ENCODE results near the gene QPRT. TPM values are rescaled to one million over a fixed set of nuclear protein-coding genes. Genes with fewer than 3 reads are reported as not detected.
"Not testable (repeated sequence)": the region's sequence is repeated elsewhere in the genome, so short reads cannot be mapped to it uniquely, and the experiment has no call there.

QPRT gene
- 100 to 1,000 TPM; 171 to 206 (median 173) TPM for polyA plus RNA-seq (ENCODE audit: insufficient read length in 3 of 3)
- long read RNA-seq, donor 1, transcript QPRT-204 (1 exons, 2,199 nt), result minor isoform, 72 of 271 reads
- long read RNA-seq, donor 1, transcript QPRT-202 (4 exons, 2,343 nt), result major isoform, 101 of 271 reads
- long read RNA-seq, donor 1, partial matches to known transcripts, result 82 of 271 reads
- long read RNA-seq, donor 1, other reads (novel, unspliced or antisense), result 14 of 271 reads
- long read RNA-seq, donor 2, transcript QPRT-202 (4 exons, 2,343 nt), result major isoform, 103 of 228 reads
- long read RNA-seq, donor 2, transcript QPRT-204 (1 exons, 2,199 nt), result minor isoform, 57 of 228 reads
- long read RNA-seq, donor 2, partial matches to known transcripts, result 57 of 228 reads
- long read RNA-seq, donor 2, other reads (novel, unspliced or antisense), result 8 of 228 reads
- long read RNA-seq, donor 3, transcript QPRT-204 (1 exons, 2,199 nt), result minor isoform, 58 of 197 reads
- long read RNA-seq, donor 3, transcript QPRT-202 (4 exons, 2,343 nt), result major isoform, 79 of 197 reads
- long read RNA-seq, donor 3, partial matches to known transcripts, result 42 of 197 reads
- long read RNA-seq, donor 3, other reads (novel, unspliced or antisense), result 15 of 197 reads
- long read RNA-seq, donor 4, transcript QPRT-202 (4 exons, 2,343 nt), result major isoform, 105 of 257 reads
- long read RNA-seq, donor 4, transcript QPRT-204 (1 exons, 2,199 nt), result minor isoform, 61 of 257 reads
- long read RNA-seq, donor 4, partial matches to known transcripts, result 73 of 257 reads
- long read RNA-seq, donor 4, other reads (novel, unspliced or antisense), result 16 of 257 reads
- long read RNA-seq, donor 5, transcript QPRT-204 (1 exons, 2,199 nt), result minor isoform, 46 of 115 reads
- long read RNA-seq, donor 5, transcript QPRT-202 (4 exons, 2,343 nt), result major isoform, 55 of 115 reads
- long read RNA-seq, donor 5, partial matches to known transcripts, result 12 of 115 reads
- long read RNA-seq, donor 5, other reads (novel, unspliced or antisense), result 0 of 115 reads
- long read RNA-seq, donor 6, transcript QPRT-202 (4 exons, 2,343 nt), result major isoform, 104 of 167 reads
- long read RNA-seq, donor 6, transcript QPRT-204 (1 exons, 2,199 nt), result minor isoform, 62 of 167 reads
- long read RNA-seq, donor 6, partial matches to known transcripts, result 0 of 167 reads
- long read RNA-seq, donor 6, other reads (novel, unspliced or antisense), result 0 of 167 reads
- long read RNA-seq, donor 7, transcript QPRT-204 (1 exons, 2,199 nt), result major isoform, 127 of 279 reads
- long read RNA-seq, donor 7, transcript QPRT-202 (4 exons, 2,343 nt), result minor isoform, 109 of 279 reads
- long read RNA-seq, donor 7, partial matches to known transcripts, result 31 of 279 reads
- long read RNA-seq, donor 7, other reads (novel, unspliced or antisense), result 9 of 279 reads
- long read RNA-seq, donor 8, transcript QPRT-202 (4 exons, 2,343 nt), result major isoform, 26 of 69 reads
- long read RNA-seq, donor 8, transcript QPRT-204 (1 exons, 2,199 nt), result major isoform, 26 of 69 reads
- long read RNA-seq, donor 8, partial matches to known transcripts, result 16 of 69 reads
- long read RNA-seq, donor 8, other reads (novel, unspliced or antisense), result 0 of 69 reads
- long read RNA-seq, donor 9, transcript QPRT-204 (1 exons, 2,199 nt), result minor isoform, 55 of 247 reads
- long read RNA-seq, donor 9, transcript QPRT-202 (4 exons, 2,343 nt), result major isoform, 97 of 247 reads
- long read RNA-seq, donor 9, partial matches to known transcripts, result 93 of 247 reads
- long read RNA-seq, donor 9, other reads (novel, unspliced or antisense), result 0 of 247 reads
- long read RNA-seq, donor 10, transcript QPRT-204 (1 exons, 2,199 nt), result major isoform, 97 of 258 reads
- long read RNA-seq, donor 10, transcript QPRT-202 (4 exons, 2,343 nt), result minor isoform, 87 of 258 reads
- long read RNA-seq, donor 10, partial matches to known transcripts, result 69 of 258 reads
- long read RNA-seq, donor 10, other reads (novel, unspliced or antisense), result 5 of 258 reads
- long read RNA-seq, donor 11, transcript QPRT-204 (1 exons, 2,199 nt), result major isoform, 62 of 154 reads
- long read RNA-seq, donor 11, transcript QPRT-202 (4 exons, 2,343 nt), result minor isoform, 60 of 154 reads
- long read RNA-seq, donor 11, partial matches to known transcripts, result 24 of 154 reads
- long read RNA-seq, donor 11, other reads (novel, unspliced or antisense), result 6 of 154 reads
- long read RNA-seq, donor 12, transcript QPRT-204 (1 exons, 2,199 nt), result minor isoform, 119 of 396 reads
- long read RNA-seq, donor 12, transcript QPRT-202 (4 exons, 2,343 nt), result major isoform, 152 of 396 reads
- long read RNA-seq, donor 12, partial matches to known transcripts, result 108 of 396 reads
- long read RNA-seq, donor 12, other reads (novel, unspliced or antisense), result 13 of 396 reads
- long read RNA-seq, donor 13, transcript QPRT-204 (1 exons, 2,199 nt), result major isoform, 93 of 160 reads
- long read RNA-seq, donor 13, transcript QPRT-202 (4 exons, 2,343 nt), result minor isoform, 45 of 160 reads
- long read RNA-seq, donor 13, partial matches to known transcripts, result 13 of 160 reads
- long read RNA-seq, donor 13, other reads (novel, unspliced or antisense), result 9 of 160 reads
- long read RNA-seq, donor 14, result 0 reads
- long read RNA-seq, donor 15, result 0 reads
- long read RNA-seq, donor 16, transcript QPRT-202 (4 exons, 2,343 nt), result major isoform, 100 of 231 reads
- long read RNA-seq, donor 16, transcript QPRT-204 (1 exons, 2,199 nt), result minor isoform, 72 of 231 reads
- long read RNA-seq, donor 16, partial matches to known transcripts, result 46 of 231 reads
- long read RNA-seq, donor 16, other reads (novel, unspliced or antisense), result 12 of 231 reads

- peak; percentile 81 for DNase-seq
Observed at GRCh38 chr16:29678691-29679267, at the start of gene QPRT. QPRT (plus strand) TSS chr16:29679180; CDS start chr16:29679198, 18 bp downstream.

GRCh38 chr16:29629318-29629717, 49.7 kb upstream of the QPRT start:
- not testable (repeated sequence) for DNase-seq

GRCh38 chr16:29631658-29632057, 47.3 kb upstream of the QPRT start:
- not testable (repeated sequence) for DNase-seq

DNA sequence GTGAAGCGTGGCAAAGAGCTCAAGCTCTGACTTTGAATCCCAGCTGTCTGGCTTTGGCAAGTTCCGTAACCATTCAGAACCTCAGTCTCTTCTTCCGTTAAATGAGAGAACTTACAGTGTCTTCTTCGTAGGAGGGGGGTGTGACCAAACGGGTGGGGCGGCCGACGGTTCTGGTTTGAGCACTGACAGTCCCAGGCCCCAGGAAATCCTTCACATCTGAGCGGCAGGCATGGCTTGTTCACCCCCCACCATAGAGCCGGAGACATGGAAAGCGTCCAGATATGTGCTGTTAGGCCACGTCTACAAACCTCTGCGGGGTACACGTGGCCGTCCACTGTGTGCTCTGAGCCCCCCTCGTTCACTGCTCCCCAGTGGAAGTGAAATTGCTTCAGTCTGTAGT, 43.1 kb upstream of the QPRT start:
- DNase-seq, result not testable (repeated sequence)

DNA sequence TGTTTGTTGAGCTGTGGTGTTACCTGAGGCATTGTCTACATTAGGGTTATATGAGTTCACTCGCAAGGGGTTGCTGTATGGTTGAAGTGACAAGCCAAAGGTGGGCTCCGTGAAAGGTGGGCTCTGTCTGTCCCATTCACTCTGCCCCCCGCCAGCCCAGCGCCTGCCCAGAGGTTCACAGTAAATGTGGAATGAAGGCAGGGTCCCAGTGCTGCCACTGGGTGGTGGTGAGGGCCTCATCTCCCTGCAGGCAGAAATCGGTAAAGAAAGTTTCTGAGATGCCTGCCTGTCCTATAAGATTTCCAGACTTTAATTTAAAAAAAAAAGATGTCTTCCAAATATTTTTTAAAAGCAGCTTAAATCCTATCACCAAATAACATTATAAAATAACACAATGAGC, 42.6 kb upstream of the QPRT start:
- not testable (repeated sequence) for DNase-seq

DNA sequence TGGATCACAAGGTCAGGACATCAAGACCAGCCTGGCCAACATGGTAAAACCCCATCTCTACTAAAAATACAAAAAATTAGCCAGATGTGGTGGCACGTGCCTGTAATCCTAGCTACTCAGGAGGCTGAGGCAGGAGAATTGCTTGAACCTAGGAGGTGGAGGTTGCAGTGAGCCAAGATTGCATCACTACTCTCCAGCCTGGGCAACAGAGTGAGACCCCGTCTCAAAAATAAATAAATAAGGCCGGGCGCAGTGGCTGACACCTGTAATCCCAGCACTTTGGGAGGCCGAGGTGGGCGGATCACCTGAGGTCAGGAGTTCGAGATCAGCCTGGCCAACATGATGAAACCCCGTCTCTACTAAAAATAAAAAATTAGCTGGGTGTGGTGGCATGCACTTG, 40.2 kb upstream of the QPRT start:
- not testable (repeated sequence) for DNase-seq

DNA sequence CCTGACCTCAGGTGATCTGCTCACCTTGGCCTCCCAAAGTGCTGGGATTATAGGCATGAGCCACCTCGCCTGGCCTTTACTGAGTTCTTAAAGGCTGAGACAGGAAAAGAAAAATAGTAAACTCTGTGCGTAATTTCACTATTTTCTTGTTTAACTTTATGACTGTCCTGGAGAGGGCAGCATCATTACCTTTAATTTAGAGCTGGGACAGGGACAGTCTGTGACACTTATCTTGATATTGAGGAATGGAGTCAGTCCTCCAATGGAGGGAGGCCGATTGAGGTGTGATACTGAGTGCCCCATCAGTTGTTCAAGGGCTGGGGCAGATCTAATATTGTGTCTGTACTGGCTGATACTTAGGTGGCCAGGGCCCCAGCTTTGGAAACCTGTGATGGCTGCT, 37.4 kb upstream of the QPRT start:
- no peak for DNase-seq

- DNase-seq, result no peak
Observed at GRCh38 chr16:29643596-29643995, 35.4 kb upstream of the QPRT start.

DNA sequence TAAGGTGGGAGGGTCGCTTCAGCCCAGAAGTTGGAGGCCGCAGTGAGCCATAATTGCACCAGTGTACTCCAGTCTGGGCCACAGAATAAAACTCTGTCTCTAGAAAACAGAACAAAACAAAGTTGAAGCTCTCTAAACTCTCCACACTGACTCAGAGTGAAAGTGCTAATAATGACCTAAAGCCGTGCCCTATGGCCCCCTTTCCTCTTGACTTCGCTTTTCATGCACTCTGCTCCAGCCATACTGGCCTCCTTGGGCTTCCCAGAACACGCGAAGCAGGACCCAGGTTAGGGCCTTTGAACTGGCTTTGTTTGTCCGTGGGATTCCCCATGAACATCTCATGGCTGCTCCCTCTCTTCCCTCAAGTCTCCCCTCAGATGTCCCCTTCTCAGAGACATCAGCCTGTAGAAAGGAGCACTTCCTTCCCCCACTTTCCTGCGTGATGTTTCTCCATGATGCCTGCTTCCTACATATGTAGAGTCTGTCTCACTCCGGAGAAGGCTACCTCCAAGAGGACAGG, 34.6 kb upstream of the QPRT start:
- DNase-seq, result no peak

DNA sequence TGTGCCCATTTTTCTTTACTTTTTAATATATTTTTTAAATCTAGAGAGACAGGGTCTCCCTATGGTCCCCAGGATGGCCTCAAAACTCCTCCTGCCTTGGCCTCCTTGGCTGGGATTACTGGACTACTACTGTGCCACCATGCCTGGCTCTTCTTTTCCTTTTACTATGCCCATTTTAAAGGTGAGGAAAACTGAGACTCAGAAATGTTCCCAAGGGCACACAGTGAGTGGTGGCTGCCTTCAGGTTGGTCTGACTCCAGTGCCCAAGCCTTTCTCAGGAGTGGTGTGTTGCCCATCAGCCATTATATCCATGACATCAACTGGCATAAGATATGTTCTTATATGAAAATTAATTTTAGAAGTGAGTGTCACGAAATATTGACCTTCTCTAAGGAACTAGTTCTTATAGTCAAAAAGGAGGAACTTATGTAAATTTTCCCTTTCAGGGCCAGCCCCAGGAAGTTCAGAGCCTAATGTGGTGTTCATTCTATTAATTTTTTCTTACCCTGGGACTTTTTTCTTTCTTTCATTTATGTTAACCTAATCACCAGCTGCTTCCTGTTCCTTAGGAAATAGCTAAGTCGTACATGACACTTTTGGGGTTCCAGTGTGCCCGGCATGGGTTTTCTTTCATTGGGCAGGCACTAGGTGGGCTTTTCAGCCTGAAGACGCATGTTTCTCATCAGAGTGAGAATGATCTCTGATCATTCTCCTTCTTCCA, 33.8 kb upstream of the QPRT start:
- DNase-seq, result no peak

DNA sequence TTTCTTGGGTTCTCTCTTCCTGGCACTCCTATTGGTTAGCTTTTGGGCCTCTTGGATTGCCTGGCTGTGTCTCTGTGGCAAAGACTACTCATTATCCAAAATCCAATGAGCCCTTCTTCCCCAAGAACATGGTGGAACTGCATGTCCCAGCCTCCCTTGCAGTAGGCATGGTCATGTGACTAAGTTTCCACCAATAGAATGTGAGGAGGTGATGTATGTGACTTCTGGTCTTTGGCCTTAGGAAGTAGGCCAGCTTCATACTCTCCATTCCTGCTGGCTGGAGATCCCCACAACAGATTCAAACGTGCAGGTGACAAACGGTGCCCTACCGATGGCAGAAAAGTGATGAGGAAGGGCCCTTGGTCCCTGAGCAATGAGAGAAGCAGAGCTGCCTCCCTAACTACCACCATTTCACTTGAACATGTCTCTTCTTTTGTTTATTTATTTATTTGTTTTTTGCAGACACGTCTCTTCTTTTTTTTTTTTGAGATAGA, 33.2 kb upstream of the QPRT start:
- no peak for DNase-seq

DNA sequence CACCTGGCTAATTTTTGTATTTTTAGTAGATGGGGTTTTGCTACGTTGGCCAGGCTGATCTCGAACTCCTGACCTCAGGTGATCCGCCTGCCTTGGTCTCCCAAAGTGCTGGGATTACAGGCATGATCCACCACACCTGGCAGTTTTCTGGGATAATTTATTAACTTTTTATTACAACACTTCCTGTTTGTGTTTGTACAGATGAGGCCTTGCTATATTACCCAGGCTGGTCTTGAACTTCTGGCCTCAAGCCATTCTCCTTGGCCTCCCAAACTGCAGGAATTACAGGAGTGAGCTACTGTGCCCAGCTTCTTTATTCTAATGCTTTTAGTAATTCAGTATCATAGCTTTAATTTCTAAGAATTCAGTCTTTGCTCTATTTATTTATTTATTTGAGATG, 32.0 kb upstream of the QPRT start:
- DNase-seq, result no peak

- no peak for DNase-seq
Observed at GRCh38 chr16:29649588-29650494, 29.1 kb upstream of the QPRT start.

DNA sequence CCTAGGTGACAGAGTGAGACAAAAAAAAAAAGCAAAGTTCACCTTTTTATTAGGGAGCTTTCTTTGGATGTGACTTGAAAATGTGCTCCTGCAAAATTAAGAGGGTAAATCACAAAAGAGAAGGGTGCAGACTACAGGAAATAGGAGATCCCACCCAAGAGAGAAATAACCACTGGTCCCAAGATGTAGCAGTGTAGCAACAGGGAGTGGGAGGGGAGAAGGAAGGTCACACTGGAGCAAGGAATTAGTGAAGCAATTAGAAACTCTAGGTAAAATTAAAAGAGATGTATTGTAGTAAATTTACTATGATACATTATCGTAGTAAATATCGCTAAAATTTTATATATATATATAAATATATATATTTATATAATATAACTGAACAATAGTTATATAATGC, 28.2 kb upstream of the QPRT start:
- DNase-seq, result no peak

GRCh38 chr16:29651774-29652349, 27.1 kb upstream of the QPRT start:
- DNase-seq, result no peak

GRCh38 chr16:29653471-29653870, 25.5 kb upstream of the QPRT start:
- DNase-seq, result no peak
